Endothelial cell of umbilical vein (primary cell): ENCODE measurements around the gene STKLD1. TPM values are rescaled to one million over a fixed set of nuclear protein-coding genes. Genes with fewer than 3 reads are reported as not detected.

ENCODE experiments used
- BruUV-seq: library from RNA; stranded (reverse); fragments of 400-500 nt; replicated peaks from 2 replicates; lab custom pipeline; 2021; lab: Mats Ljungman, UMichigan
- CTCF ChIA-PET: fragments of 300-600, 350-600 bp; sonication (Branson Sonifier 250); formaldehyde crosslinking; loops from one replicate; lab custom pipeline; 2021; ENCODE audit warnings: antibody characterized with exemption, inconsistent platforms; lab: Charles Lee
- POLR2A ChIA-PET: fragments of 300-600, 350-600 bp; sonication (Branson Sonifier 250); formaldehyde crosslinking; loops from one replicate; lab custom pipeline; 2021; ENCODE audit warnings: antibody characterized with exemption, inconsistent platforms; lab: Charles Lee
- DNase-seq: peaks from one replicate; pipeline ENCODE4 v3.0.0-alpha.2; 2011; ENCODE audit warnings: low read depth, low spot score
- FAIRE-seq: peaks from 2 replicates; lab custom pipeline; 2011; peaks lifted over from hg19 to GRCh38; lab: Jason Lieb, UNC
- H2AFZ ChIP-seq: 2 replicates; pipeline ENCODE4 v1.6.0; 2012; ENCODE audit warnings: low read depth, low read length, control low read depth, inconsistent platforms
- H3K27ac ChIP-seq: 2 replicates; pipeline ENCODE4 v1.5.1; 2011; ENCODE audit warnings: low read depth, mild to moderate bottlenecking, control low read depth, low read length, moderate library complexity; ENCODE audit not compliant: insufficient read depth
- H3K27me3 ChIP-seq, 2 experiments: 2 replicates each; pipeline versions ENCODE4 v1.6.0 to v1.6.1; 2011; ENCODE audit warnings: low read length in 2 of 2, mixed read lengths in 1 of 2; ENCODE audit not compliant: control insufficient read depth in 2 of 2, insufficient read depth in 2 of 2
- H3K36me3 ChIP-seq, 2 experiments: 2 replicates in 1 of 2; 3 replicates in 1 of 2; pipeline ENCODE4 v1.5.1; 2011; ENCODE audit warnings: low read length in 2 of 2, mild to moderate bottlenecking in 1 of 2, moderate library complexity in 1 of 2; ENCODE audit not compliant: control insufficient read depth in 2 of 2, insufficient read depth in 2 of 2; ENCODE audit errors: extremely low read depth in 1 of 2
- H3K4me1 ChIP-seq: 3 replicates; pipeline ENCODE4 v1.5.1; 2011; ENCODE audit warnings: mild to moderate bottlenecking, low read length; ENCODE audit not compliant: control insufficient read depth, insufficient read depth; ENCODE audit errors: extremely low read depth
- H3K4me2 ChIP-seq: 2 replicates; pipeline ENCODE4 v1.6.1; 2011; ENCODE audit warnings: low read length, control low read depth, mixed read lengths; ENCODE audit not compliant: insufficient read depth
- H3K4me3 ChIP-seq, 3 experiments: fragments of 200-600 bp in 1 of 3; sonication (generic), shearing (Covaris generic) in 1 of 3; replicated peaks in 1 of 3; 2 replicates each; pipeline ENCODE4 v1.5.1; 2011 to 2016; ENCODE audit warnings: control low read depth in 3 of 3, low read length in 3 of 3, mild to moderate bottlenecking in 2 of 3, inconsistent platforms in 1 of 3, low read depth in 1 of 3, moderate library complexity in 1 of 3; ENCODE audit not compliant: insufficient read depth in 1 of 3
- H3K79me2 ChIP-seq: 2 replicates; pipeline ENCODE4 v1.6.0; 2012; ENCODE audit warnings: low read length, inconsistent platforms; ENCODE audit not compliant: control insufficient read depth, insufficient read depth
- H3K9ac ChIP-seq: replicated peaks from 2 replicates; pipeline ENCODE3; 2011; ENCODE audit warnings: low read length, control low read depth; ENCODE audit not compliant: insufficient read depth; ENCODE audit errors: extremely low read depth
- H3K9me1 ChIP-seq: replicated peaks from 3 replicates; pipeline ENCODE4 v1.6.0; 2011; ENCODE audit warnings: mild to moderate bottlenecking, low read length; ENCODE audit not compliant: control insufficient read depth, insufficient read depth; ENCODE audit errors: extremely low read depth
- H3K9me3 ChIP-seq: replicated peaks from 2 replicates; pipeline ENCODE4 v1.5.1; 2012; ENCODE audit warnings: low read length, inconsistent platforms; ENCODE audit not compliant: control insufficient read depth, insufficient read depth
- H4K20me1 ChIP-seq: replicated peaks from 2 replicates; pipeline ENCODE3; 2011; ENCODE audit warnings: mild to moderate bottlenecking, low read length; ENCODE audit not compliant: control insufficient read depth, insufficient read depth; ENCODE audit errors: extremely low read depth
- CTCF ChIP-seq, 2 donors: IDR thresholded peaks; 1 replicate in 1 of 2; 2 replicates in 1 of 2; pipeline ENCODE4 v1.5.1; 2011; ENCODE audit warnings: low read length in 2 of 2, mild to moderate bottlenecking in 2 of 2, moderate library complexity in 2 of 2, control low read depth in 1 of 2, inconsistent platforms in 1 of 2, low read depth in 1 of 2; ENCODE audit not compliant: insufficient read depth in 1 of 2; ENCODE audit errors: extremely low read depth in 1 of 2
- EZH2 ChIP-seq: IDR thresholded peaks from 2 replicates; pipeline ENCODE4 v1.6.1; 2012; ENCODE audit warnings: borderline replicate concordance, low read depth, mild to moderate bottlenecking, moderate library complexity, low read length, inconsistent platforms; ENCODE audit not compliant: severe bottlenecking
- FOS ChIP-seq: IDR thresholded peaks from 2 replicates; pipeline ENCODE4 v1.6.1; 2011; ENCODE audit warnings: mild to moderate bottlenecking, low read length, moderate library complexity, borderline replicate concordance; ENCODE audit not compliant: insufficient read depth
- GATA2 ChIP-seq: IDR thresholded peaks from 2 replicates; pipeline ENCODE4 v1.7.0; 2011; ENCODE audit warnings: low read depth, mild to moderate bottlenecking, moderate library complexity, mixed read lengths, low read length; ENCODE audit not compliant: insufficient read length, insufficient read depth
- JUN ChIP-seq: IDR thresholded peaks from 2 replicates; pipeline ENCODE4 v1.6.1; 2011; ENCODE audit warnings: borderline replicate concordance, low read depth; ENCODE audit not compliant: insufficient read length, insufficient read depth
- MAX ChIP-seq: IDR thresholded peaks from 2 replicates; pipeline ENCODE4 v1.6.1; 2011; ENCODE audit not compliant: insufficient read depth, insufficient read length
- MYC ChIP-seq: IDR thresholded peaks from one replicate; pipeline ENCODE4 v1.6.1; 2011; ENCODE audit warnings: mild to moderate bottlenecking, low read depth, low read length
- POLR2A ChIP-seq: IDR thresholded peaks from 2 replicates; pipeline ENCODE4 v1.6.1; 2012; ENCODE audit warnings: low read depth, mild to moderate bottlenecking, control low read depth, low read length
- POLR2AphosphoS5 ChIP-seq: IDR thresholded peaks from 2 replicates; pipeline ENCODE4 v1.6.1; 2012; ENCODE audit warnings: low read depth, mild to moderate bottlenecking, control low read depth, low read length, moderate library complexity; ENCODE audit not compliant: insufficient read depth
- dilution Hi-C: fragments of 300-500 bp; cut with MboI; formaldehyde crosslinking; loops from one replicate; pipeline ENCODE4 v1.15.0; 2019; ENCODE audit warnings: low sequenced_read_pairs; ENCODE audit not compliant: extremely low pct_ligation_motif_present
- intact Hi-C: fragments of 100-400 bp; cut with micrococcal nuclease; formaldehyde crosslinking; loops from one replicate; pipeline ENCODE4 v1.10.0; 2022
- polyA plus RNA-seq, 4 experiments: library from polyadenylated mRNA; depleted of rRNA in 3 of 4; stranded (reverse) in 3 of 4; unstranded in 1 of 4; fragments of >200 nt; gene quantifications; 2 replicates each; pipeline versions ENCODE4 v1.2.1 to v1.2.3, GENCODE V29; 2011 to 2012; ENCODE audit warnings: missing spikeins in 1 of 4
- total RNA-seq: library from RNA; stranded (reverse); gene quantifications from 2 replicates; pipeline ENCODE4 v1.2.3, GENCODE V29; 2021

STKLD1 gene
- total and polyA plus RNA-seq, 2 donors (not counting 3 experiments of a cell fraction or from before 2014, with no cell fraction given), result 0.29 to 0.77 TPM

GRCh38 chr9:133402689-133403088, 26.5 kb downstream of the STKLD1 start:
- no peak overlapping the region for H3K4me2 ChIP-seq
- no peak overlapping the region for H2AFZ ChIP-seq
- H3K4me3 ChIP-seq, result no peak overlapping the region
- peaks cover 2 to 22% of the 10 kb centered on the region in 2 experiments for H3K36me3 ChIP-seq
- dilution Hi-C loops (no loop called here), intact Hi-C loops (no loop called here)
- no peaks in the 10 kb centered on the region for H3K79me2 ChIP-seq
- H3K27me3 ChIP-seq, result peaks cover 0 to 2% of the 10 kb centered on the region in 2 experiments
- DNase-seq, result no peak
- H3K9ac ChIP-seq, result no peak overlapping the region
- BruUV-seq, result no TSS peak
- POLR2A ChIA-PET, result no interaction called here
- H3K4me1 ChIP-seq, result peaks cover 6% of the 10 kb centered on the region
- no peaks in the 10 kb centered on the region for H4K20me1 ChIP-seq
- no peak overlapping the region for H3K27ac ChIP-seq
- no peaks in the 10 kb centered on the region for H3K9me3 ChIP-seq
- TF ChIP-seq POLR2A, result no peak
- no peak for TF ChIP-seq GATA2
- TF ChIP-seq MAX, result no peak
- TF ChIP-seq POLR2AphosphoS5, result no peak
- no peak for TF ChIP-seq JUN
- TF ChIP-seq EZH2, result no peak
- no peak for TF ChIP-seq MYC
- TF ChIP-seq CTCF (IDR thresholded peaks at IDR 0.05; ENCODE audit: extremely low read depth in 1 of 2, insufficient read depth in 1 of 2, low read depth in 1 of 2, low read length in 2 of 2), result no peak
- no peak for TF ChIP-seq FOS
- CTCF ChIA-PET, result no interaction called here
- H3K9me1 ChIP-seq, result no peaks in the 10 kb centered on the region
- FAIRE-seq, result no peak
